ENCODE results near the gene TNN. TPM values are rescaled to one million over a fixed set of nuclear protein-coding genes. Genes with fewer than 3 reads are reported as not detected.

Gene TNN
- total RNA-seq, 2 donors from 2014 or later: 0.05 to 0.97 TPM

GRCh38 chr1:175070818-175071217 is 3.2 kb downstream of the TNN start:
- intact Hi-C loops (cut with DNase I): no loop called here
- no peak for TF ChIP-seq POLR2AphosphoS5 (IDR thresholded peaks at IDR 0.05)
- TF ChIP-seq CTCF (IDR thresholded peaks at IDR 0.05): no peak
- no peak for TF ChIP-seq POLR2A (IDR thresholded peaks at IDR 0.05)
- no peaks in the 10 kb centered on the region for H3K36me3 ChIP-seq
- no peak overlapping the region for H3K4me3 ChIP-seq
- no peaks in the 10 kb centered on the region for H3K9me3 ChIP-seq
- DNase-seq (ENCODE audit: low spot score): no peak
- H3K27me3 ChIP-seq (replicated peaks; ENCODE audit: insufficient read depth): no peaks in the 10 kb centered on the region
- no peaks in the 10 kb centered on the region for H3K4me1 ChIP-seq (replicated peaks)
- H3K27ac ChIP-seq: no peak overlapping the region

- no peaks in the 10 kb centered on the region for H3K4me1 ChIP-seq (replicated peaks)
- 69% methylated on average over 3 of the region's 3 CpGs for WGBS
- no peaks in the 10 kb centered on the region for H3K36me3 ChIP-seq
- no peak overlapping the region for H3K27ac ChIP-seq
- H3K4me3 ChIP-seq: no peak overlapping the region
- no peak for DNase-seq (ENCODE audit: low spot score)
- TF ChIP-seq POLR2A (IDR thresholded peaks at IDR 0.05): no peak
- TF ChIP-seq CTCF (IDR thresholded peaks at IDR 0.05): no peak
- no peak for TF ChIP-seq POLR2AphosphoS5 (IDR thresholded peaks at IDR 0.05)
- intact Hi-C loops (cut with DNase I): no loop called here
- H3K27me3 ChIP-seq (replicated peaks; ENCODE audit: insufficient read depth): no peaks in the 10 kb centered on the region
- no peaks in the 10 kb centered on the region for H3K9me3 ChIP-seq
These were observed 3.8 kb downstream of the TNN start for GRCh38 chr1:175071276-175071943.

- TF ChIP-seq CTCF (IDR thresholded peaks at IDR 0.05) (no peak), POLR2A (IDR thresholded peaks at IDR 0.05) (no peak), POLR2AphosphoS5 (IDR thresholded peaks at IDR 0.05) (no peak)
- no peaks in the 10 kb centered on the region for H3K9me3 ChIP-seq
- no peaks in the 10 kb centered on the region for H3K36me3 ChIP-seq
- H3K4me1 ChIP-seq (replicated peaks): no peaks in the 10 kb centered on the region
- H3K4me3 ChIP-seq: no peak overlapping the region
- DNase-seq (ENCODE audit: low spot score): no peak
- intact Hi-C loops (cut with DNase I): no loop called here
- H3K27me3 ChIP-seq (replicated peaks; ENCODE audit: insufficient read depth): no peaks in the 10 kb centered on the region
- WGBS: 25% methylated on average over 10 of the region's 10 CpGs
- no peak overlapping the region for H3K27ac ChIP-seq
These were observed 4.7 kb downstream of the TNN start for GRCh38 chr1:175072099-175072951.

GRCh38 chr1:175073061-175073460 is 5.4 kb downstream of the TNN start:
- H3K27me3 ChIP-seq (replicated peaks; ENCODE audit: insufficient read depth): no peaks in the 10 kb centered on the region
- intact Hi-C loops (cut with DNase I): no loop called here
- no peak overlapping the region for H3K4me3 ChIP-seq
- DNase-seq (ENCODE audit: low spot score): no peak
- WGBS: 68% methylated on average over 6 of the region's 6 CpGs
- no peaks in the 10 kb centered on the region for H3K36me3 ChIP-seq
- no peaks in the 10 kb centered on the region for H3K9me3 ChIP-seq
- TF ChIP-seq CTCF (IDR thresholded peaks at IDR 0.05) (no peak), POLR2AphosphoS5 (IDR thresholded peaks at IDR 0.05) (no peak), POLR2A (IDR thresholded peaks at IDR 0.05) (no peak)
- H3K4me1 ChIP-seq (replicated peaks): no peaks in the 10 kb centered on the region
- H3K27ac ChIP-seq: no peak overlapping the region
